Vagina (tissue), 2 donors: ENCODE data around the gene ANAPC4. TPM values are rescaled to one million over a fixed set of nuclear protein-coding genes. Genes with fewer than 3 reads are reported as not detected.

ENCODE experiments used
- DNase-seq, 2 donors: peaks; one replicate each; pipeline ENCODE4 v3.0.0-alpha.2; 2017; ENCODE audit errors: extremely low spot score in 2 of 2
- H3K27ac ChIP-seq: fragments of 200-600 bp; sonication (generic); one replicate; pipeline ENCODE4 v1.5.1; 2019
- H3K27me3 ChIP-seq: fragments of 200-600 bp; sonication (generic); one replicate; pipeline ENCODE4 v1.5.1; 2019
- H3K36me3 ChIP-seq, 2 donors: fragments of 200-600 bp; sonication (generic); one replicate each; pipeline ENCODE4 v1.5.1; 2017 to 2019
- H3K4me1 ChIP-seq: fragments of 200-600 bp; sonication (generic); one replicate; pipeline ENCODE4 v1.5.1; 2019
- H3K4me3 ChIP-seq, 2 donors: fragments of 200-600 bp; sonication (generic); 1 replicate in 1 of 2; 2 replicates in 1 of 2; pipeline ENCODE4 v1.5.1; 2016 to 2019
- H3K9me3 ChIP-seq: fragments of 200-600 bp; sonication (generic); one replicate; pipeline ENCODE4 v1.5.1; 2019
- CTCF ChIP-seq, 3 experiments: fragments of 450-650 bp in 2 of 3; fragments of 200-600 bp in 1 of 3; sonication (generic) in 1 of 3; IDR thresholded peaks; one replicate each; pipeline ENCODE4 v1.5.1; 2017 to 2019; ENCODE audit warnings: antibody characterized with exemption in 3 of 3, mild to moderate bottlenecking in 2 of 3, moderate library complexity in 2 of 3
- POLR2A ChIP-seq, 2 donors: fragments of 450-650 bp; IDR thresholded peaks; one replicate each; pipeline ENCODE4 v1.6.1; 2017; ENCODE audit warnings: antibody characterized with exemption in 2 of 2, mild to moderate bottlenecking in 2 of 2, moderate library complexity in 2 of 2
- POLR2AphosphoS5 ChIP-seq, 2 donors: sonication (generic); formaldehyde crosslinking; IDR thresholded peaks; one replicate each; pipeline ENCODE4 v1.9.0; 2017; ENCODE audit warnings: antibody characterized with exemption in 2 of 2, mild to moderate bottlenecking in 2 of 2, low read depth in 1 of 2; ENCODE audit not compliant: insufficient read depth in 1 of 2
- intact Hi-C: fragments of 100-400 bp; cut with DNase I; formaldehyde crosslinking; loops from one replicate; pipeline ENCODE4 v1.15.1; 2023
- total RNA-seq: library from RNA; depleted of rRNA; stranded (reverse); fragments of >200 nt; gene quantifications from one replicate; pipeline ENCODE4 v1.2.3, GENCODE V29; 2016

ANAPC4 gene
- total RNA-seq, 1 donor from 2014 or later = 33.6 TPM

GRCh38 chr4:25425361-25425760, 48.3 kb downstream of the ANAPC4 start:
- TF ChIP-seq CTCF (IDR thresholded peaks at IDR 0.05) (no peak), POLR2A (IDR thresholded peaks at IDR 0.05) (no peak), POLR2AphosphoS5 (IDR thresholded peaks at IDR 0.05; ENCODE audit: insufficient read depth in 1 of 2, low read depth in 1 of 2) (no peak)
- Histone ChIP-seq H3K4me3 (no peak overlapping the region), H3K9me3 (no peaks in the 10 kb centered on the region), H3K36me3 (no peaks in the 10 kb centered on the region), H3K27me3 (no peaks in the 10 kb centered on the region), H3K27ac (no peak overlapping the region), H3K4me1 (peaks cover 7% of the 10 kb centered on the region)
- no peak for DNase-seq
- intact Hi-C loops = no loop called here

- Histone ChIP-seq H3K27ac (no peak overlapping the region), H3K4me1 (no peaks in the 10 kb centered on the region), H3K36me3 (no peaks in the 10 kb centered on the region), H3K4me3 (no peak overlapping the region), H3K27me3 (no peaks in the 10 kb centered on the region), H3K9me3 (no peaks in the 10 kb centered on the region)
- intact Hi-C loops = no loop called here
- TF ChIP-seq CTCF (IDR thresholded peaks at IDR 0.05) (no peak), POLR2AphosphoS5 (IDR thresholded peaks at IDR 0.05; ENCODE audit: insufficient read depth in 1 of 2, low read depth in 1 of 2) (no peak), POLR2A (IDR thresholded peaks at IDR 0.05) (no peak)
- DNase-seq = peak in 1 of 2 donors; percentile 78
These were observed 50.8 kb downstream of the ANAPC4 start for GRCh38 chr4:25427871-25428270.

GRCh38 chr4:25430630-25431029, 53.6 kb downstream of the ANAPC4 start:
- H3K4me1 ChIP-seq = no peaks in the 10 kb centered on the region
- no peak for TF ChIP-seq POLR2AphosphoS5 (IDR thresholded peaks at IDR 0.05; ENCODE audit: insufficient read depth in 1 of 2, low read depth in 1 of 2)
- TF ChIP-seq POLR2A (IDR thresholded peaks at IDR 0.05) = no peak
- TF ChIP-seq CTCF (IDR thresholded peaks at IDR 0.05) = no peak
- no peak overlapping the region for H3K27ac ChIP-seq
- H3K36me3 ChIP-seq = no peaks in the 10 kb centered on the region
- H3K27me3 ChIP-seq = no peaks in the 10 kb centered on the region
- intact Hi-C loops = no loop called here
- H3K9me3 ChIP-seq = no peaks in the 10 kb centered on the region
- no peak overlapping the region for H3K4me3 ChIP-seq
- no peak for DNase-seq

DNA sequence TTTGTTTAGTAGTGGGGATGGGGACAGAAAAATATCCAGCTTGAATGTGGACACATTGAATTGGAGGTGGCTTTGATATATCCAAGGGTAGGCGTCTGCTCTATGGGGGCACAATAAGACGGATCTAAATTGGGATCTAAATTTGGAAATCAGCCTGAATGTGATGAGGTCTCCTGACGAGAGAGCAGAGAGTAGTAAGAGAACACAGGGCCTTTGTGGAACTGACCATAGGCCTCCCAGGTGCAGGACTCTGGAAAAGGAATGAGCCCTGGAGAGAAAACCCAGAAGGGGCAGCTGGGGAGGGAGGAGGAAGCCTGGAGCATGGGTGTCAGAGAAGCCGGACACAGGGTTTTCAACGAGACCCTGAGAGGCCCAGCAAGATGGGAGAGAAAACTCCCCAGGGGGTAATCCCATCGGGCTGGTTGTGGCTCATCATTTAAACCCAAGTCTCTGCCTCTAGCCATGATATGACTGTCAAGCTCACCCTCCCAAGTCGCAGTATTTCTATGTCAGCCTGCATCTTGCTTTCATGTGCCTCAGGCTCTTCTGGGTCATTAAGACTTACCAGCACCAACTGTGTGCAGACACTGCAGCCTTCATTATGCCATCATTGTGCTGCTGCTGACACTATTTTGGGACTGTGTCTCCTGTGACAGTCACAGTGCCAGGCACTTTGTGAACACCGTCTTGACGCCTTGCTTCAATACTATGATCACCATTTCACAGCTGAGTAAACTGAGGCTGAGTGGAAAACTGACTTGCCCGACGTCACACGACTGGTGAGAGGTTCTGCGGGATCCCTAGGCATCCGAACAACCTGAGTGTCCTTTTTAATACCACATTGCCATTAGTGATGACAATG, 57.1 kb downstream of the ANAPC4 start:
- H3K4me1 ChIP-seq = no peaks in the 10 kb centered on the region
- H3K4me3 ChIP-seq = no peak overlapping the region
- DNase-seq = peak in 1 of 2 donors; percentile 54
- H3K9me3 ChIP-seq = no peaks in the 10 kb centered on the region
- no peaks in the 10 kb centered on the region for H3K27me3 ChIP-seq
- no peaks in the 10 kb centered on the region for H3K36me3 ChIP-seq
- no peak overlapping the region for H3K27ac ChIP-seq
- intact Hi-C loops = no loop called here
- TF ChIP-seq POLR2A (IDR thresholded peaks at IDR 0.05) (no peak), POLR2AphosphoS5 (IDR thresholded peaks at IDR 0.05; ENCODE audit: insufficient read depth in 1 of 2, low read depth in 1 of 2) (no peak), CTCF (IDR thresholded peaks at IDR 0.05) (no peak)

DNA sequence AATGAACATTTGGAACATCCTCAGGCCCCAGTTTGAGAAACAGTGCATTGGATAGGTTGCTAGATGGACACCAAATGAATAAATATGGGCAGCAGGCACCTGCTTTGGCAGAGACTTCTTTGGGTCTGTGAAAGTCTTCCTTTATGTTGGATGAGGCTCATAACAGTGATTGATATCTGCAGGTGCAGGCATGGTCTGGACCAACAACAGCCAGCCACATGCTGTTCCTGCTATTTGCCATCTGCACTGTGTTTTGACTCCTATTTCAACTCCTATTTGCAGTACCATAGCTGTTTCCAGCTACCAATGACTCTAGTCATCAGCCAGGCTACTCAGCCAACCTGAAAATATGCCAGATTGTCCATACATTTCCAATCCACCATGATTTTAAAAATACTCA, 60.9 kb downstream of the ANAPC4 start:
- Histone ChIP-seq H3K27ac (no peak overlapping the region), H3K4me1 (no peaks in the 10 kb centered on the region), H3K9me3 (no peaks in the 10 kb centered on the region), H3K4me3 (no peak overlapping the region), H3K27me3 (no peaks in the 10 kb centered on the region), H3K36me3 (no peaks in the 10 kb centered on the region)
- DNase-seq = no peak
- TF ChIP-seq POLR2AphosphoS5 (IDR thresholded peaks at IDR 0.05; ENCODE audit: insufficient read depth in 1 of 2, low read depth in 1 of 2) (no peak), POLR2A (IDR thresholded peaks at IDR 0.05) (no peak), CTCF (IDR thresholded peaks at IDR 0.05) (no peak)
- intact Hi-C loops = no loop called here
